Measurements from ENCODE around the gene TMEM259.

TMEM259 gene

DNA sequence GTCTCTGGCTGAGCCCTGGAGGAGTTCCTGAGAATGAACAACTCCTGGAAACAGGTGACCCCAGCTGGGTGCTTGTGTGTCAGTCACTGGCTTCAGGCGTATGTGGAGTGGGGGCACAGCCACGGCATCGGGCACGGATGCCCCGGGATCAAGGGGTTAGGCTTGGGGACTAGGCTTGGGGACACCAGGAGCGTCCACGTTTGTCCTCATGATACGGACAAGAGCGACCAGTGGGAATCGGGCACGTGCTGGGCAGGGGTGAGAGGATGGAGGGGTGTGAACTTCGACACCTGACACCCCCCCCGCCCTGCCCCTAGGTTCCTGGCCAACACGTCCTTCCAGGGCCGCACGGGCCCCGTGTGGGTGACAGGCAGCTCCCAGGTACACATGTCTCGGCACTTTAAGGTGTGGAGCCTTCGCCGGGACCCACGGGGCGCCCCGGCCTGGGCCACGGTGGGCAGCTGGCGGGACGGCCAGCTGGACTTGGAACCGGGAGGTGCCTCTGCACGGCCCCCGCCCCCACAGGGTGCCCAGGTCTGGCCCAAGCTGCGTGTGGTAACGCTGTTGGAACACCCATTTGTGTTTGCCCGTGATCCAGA, 16.6 kb downstream of the TMEM259 start:
- no peak for DNase-seq (ENCODE audit: low read depth in 2 of 2)

- DNase-seq (ENCODE audit: low read depth in 2 of 2) = no peak
These were observed 17.6 kb downstream of the TMEM259 start for GRCh38 chr19:1003283-1003682.

- DNase-seq (ENCODE audit: low read depth in 2 of 2) = no peak
These were observed 18.3 kb downstream of the TMEM259 start for GRCh38 chr19:1002600-1002999.

DNA sequence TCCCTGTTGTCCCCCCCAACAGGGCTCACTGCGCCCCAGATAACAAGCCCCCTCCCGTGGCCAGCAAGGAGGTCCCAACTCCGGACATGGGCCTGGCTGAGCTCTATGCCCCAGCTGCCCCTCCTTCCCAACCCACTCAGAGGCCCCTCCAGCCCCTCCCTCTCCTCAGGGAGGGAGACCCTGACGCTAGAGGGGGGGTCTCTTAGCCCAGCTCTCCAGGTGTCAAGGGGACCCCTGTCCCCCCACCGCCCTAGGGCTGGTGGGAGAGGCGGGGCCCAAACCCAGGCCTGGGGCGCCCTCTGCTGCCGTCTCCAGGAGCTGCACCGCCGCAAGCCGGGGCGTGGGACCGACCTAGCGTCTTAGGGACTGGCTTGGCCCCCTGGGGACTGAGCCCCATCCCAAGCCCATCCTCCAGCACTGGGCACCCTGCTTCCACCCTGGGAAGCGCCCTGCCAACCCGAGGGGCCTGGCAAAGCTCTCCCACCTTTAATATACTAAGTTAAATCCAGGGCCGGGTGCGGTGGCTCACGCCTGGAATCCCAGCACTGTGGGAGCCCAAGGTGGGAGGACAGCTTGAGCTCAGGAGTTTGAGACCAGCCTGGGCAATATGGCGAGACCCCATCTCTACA, 19.3 kb downstream of the TMEM259 start:
- peak; percentile 57 to 65 for DNase-seq (ENCODE audit: low read depth in 2 of 2)

GRCh38 chr19:1000591-1001537, 20.1 kb downstream of the TMEM259 start:
- no peak for DNase-seq (ENCODE audit: low read depth in 2 of 2)

DNA sequence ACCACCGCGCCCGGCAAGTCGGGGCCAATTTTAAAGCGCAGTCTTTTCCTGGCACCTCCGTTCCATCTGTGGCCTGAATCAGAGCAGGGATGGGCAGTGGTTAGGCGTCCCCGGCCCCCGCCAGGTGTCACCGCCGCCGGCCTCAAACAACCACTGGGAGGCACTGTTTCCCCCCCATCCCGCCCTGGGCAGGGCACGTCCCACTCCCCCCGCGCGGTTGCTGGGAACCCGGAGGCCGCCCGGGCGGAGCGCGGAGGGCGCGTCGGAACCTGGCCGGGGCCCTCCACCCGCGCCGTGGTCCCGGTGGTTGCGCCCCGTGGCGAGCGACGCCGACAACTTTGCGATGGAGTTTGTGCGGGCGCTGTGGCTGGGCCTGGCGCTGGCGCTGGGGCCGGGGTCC, 20.8 kb downstream of the TMEM259 start, which contains the start of gene GRIN3B:
Gene GRIN3B, plus strand, starts transcription at position 325 of the 400 bp plus-strand sequence. Its CDS starts 19 bp downstream, at position 344.
- peak; percentile 61 to 68 for DNase-seq (ENCODE audit: low read depth in 2 of 2)

DNA sequence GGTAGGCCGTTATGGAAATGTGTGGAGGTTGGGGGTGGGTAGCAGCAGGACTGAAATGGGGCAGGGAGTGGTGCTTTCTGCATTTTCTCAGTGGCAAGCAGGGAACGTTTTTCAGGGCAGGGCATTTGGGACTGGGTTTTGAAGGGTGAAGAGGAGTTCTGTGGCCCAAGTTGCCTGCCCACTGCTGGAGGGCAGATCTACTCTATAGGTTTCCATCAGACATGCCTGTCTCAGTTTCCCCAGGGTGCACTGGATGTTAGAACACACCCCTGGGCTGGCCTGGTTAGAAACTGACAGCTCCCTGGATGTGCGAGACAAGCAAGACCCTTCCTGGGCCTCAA, 21.6 kb downstream of the TMEM259 start:
- no peak for DNase-seq (ENCODE audit: low read depth in 2 of 2)

DNA sequence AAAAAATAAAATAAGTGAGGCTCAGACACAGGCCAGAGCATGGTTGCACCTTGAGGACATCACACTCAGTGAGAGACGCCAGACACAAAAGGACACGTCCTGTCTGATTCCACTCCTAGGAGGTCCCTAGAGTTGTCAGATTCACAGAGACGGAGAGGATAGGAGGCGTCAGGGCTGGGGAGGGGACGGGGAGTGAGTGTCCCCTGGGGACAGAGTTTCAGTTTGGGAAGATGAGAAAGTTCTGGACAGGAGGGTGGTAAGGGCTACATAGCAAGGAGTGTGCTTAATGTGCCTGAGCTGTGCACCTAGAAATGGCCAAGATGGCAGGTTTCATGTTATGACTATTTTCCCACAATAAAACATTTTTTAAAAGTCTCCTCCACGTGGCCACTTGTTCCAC, 22.9 kb downstream of the TMEM259 start:
- DNase-seq (ENCODE audit: low read depth in 2 of 2) = no peak

GRCh38 chr19:996051-996838, 24.7 kb downstream of the TMEM259 start:
- peak; percentile 48 to 58 for DNase-seq (ENCODE audit: low read depth in 2 of 2)

DNA sequence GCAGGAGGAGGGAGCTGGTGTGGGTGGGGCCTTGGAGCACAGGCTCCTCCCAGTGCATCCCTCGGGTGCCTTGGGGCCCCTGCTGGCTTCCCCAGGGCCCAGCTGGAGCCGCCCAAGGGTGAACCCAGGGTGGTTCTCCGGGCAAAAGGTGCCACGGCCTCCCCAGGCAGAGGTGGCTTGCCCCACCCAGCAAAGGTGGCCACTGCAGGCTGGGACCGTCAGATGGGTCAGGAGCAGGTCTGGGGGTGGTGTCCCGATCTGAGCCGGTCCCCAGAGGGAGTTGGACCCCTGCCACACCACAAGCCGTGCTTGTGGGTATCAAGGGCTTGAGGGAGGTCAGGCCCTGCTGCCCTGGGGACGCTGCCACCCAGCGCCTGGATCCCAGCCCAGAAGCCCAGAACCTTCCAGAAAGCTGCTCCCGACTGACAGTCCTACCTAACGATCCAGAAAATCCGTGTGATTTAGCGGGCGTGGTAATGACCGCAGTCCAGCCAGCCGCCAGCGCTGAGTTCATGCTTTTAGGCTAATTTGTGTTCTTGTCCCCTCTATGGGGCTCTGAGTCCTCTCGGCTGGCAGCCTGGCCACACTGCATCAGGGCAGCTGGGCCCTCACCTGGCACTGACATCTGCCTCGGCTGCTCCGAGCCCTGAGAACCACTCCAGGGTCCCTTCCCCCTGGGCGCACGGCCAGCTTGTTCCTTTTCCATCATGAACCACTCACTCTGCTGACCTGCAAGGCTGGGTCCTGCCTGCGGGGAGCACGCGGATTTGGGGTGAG, 25.7 kb downstream of the TMEM259 start:
- DNase-seq (ENCODE audit: low read depth in 2 of 2) = no peak

GRCh38 chr19:994516-994915, 26.4 kb downstream of the TMEM259 start:
- DNase-seq (ENCODE audit: low read depth in 2 of 2) = no peak

DNA sequence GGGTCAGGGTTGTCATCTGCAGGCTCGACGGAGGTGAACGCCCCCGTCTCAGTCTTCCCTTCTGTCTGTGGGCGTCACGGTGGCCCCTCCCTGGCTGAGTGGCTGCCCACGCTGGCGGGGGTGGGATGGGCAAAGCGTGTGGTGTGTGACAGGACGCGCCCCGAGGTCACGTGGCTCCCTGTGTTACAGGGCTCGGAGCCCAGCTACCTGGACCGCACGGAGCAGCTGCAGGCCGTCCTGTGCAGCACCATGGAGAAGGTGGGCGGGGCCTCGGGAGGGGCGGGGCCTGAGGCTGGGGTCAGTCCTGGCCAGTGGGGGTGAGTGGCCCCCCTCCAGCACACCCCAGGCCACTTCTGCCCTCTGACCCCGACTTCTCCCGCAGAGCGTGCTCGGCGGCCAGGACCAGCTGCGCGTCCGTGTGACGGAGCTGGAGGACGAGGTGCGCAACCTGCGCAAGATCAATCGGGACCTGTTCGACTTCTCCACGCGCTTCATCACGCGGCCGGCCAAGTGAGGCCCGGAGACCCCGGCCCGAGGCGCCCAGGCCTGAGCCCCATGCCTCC, 27.0 kb downstream of the TMEM259 start:
- no peak for DNase-seq (ENCODE audit: low read depth in 2 of 2)

DNA sequence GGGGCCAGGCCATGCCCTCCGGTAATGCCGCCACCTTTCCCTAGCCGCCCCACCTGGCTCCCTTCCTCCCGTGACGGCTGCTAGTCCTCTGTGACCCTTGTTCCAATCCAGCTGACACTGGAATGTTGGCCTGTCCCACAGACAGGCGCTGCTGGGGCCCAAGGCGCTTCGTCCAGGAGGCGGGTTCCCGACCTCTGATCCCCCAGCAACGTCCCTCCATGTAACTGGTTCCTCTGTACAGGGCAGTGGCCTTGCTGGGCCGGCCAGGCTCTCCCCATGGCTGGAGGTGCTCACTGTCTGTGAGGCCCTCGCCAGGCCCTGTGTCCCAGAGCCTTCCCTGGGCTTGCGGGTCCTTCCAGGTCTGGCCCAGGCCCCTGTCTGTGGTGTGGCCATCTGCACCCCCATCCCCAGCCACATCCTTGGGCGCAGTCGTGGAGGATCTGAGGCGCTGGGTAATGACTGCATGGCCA, 27.5 kb downstream of the TMEM259 start:
- no peak for DNase-seq (ENCODE audit: low read depth in 2 of 2)

GRCh38 chr19:992670-993055, 28.3 kb downstream of the TMEM259 start:
- DNase-seq (ENCODE audit: low read depth in 2 of 2) = no peak

GRCh38 chr19:991932-992669, 28.8 kb downstream of the TMEM259 start:
- DNase-seq (ENCODE audit: low read depth in 2 of 2) = no peak

- peak; percentile 64 to 73 for DNase-seq (ENCODE audit: low read depth in 2 of 2)
These were observed 29.6 kb downstream of the TMEM259 start for GRCh38 chr19:991174-991931.

- DNase-seq (ENCODE audit: low read depth in 2 of 2) = no peak
These were observed 30.2 kb downstream of the TMEM259 start for GRCh38 chr19:990746-991145.

DNA sequence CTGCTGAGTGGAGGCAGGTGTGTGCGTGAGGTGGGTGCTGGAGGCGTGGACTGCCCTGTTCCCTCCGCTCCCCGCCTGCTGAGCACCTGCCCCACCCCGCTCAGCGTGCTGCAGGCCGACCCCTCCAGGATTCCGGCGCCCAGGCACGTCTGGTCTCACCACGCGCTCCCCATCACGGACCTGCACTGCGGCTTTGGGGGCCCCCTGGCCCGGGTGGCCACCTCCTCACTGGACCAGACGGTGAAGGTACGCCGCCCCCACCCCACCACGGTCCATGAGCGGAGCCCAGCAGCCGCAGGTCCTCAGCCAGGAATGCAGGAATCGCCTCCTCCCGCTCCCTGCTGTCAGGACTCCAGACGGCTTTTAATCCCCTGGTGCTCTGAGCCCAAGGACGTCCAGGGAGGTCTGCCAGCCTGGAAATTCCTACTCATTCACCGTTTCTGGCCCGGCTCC, 30.8 kb downstream of the TMEM259 start:
- DNase-seq (ENCODE audit: low read depth in 2 of 2) = no peak
